Measurements from ENCODE around the gene DIS3L2.

DIS3L2 gene

DNA sequence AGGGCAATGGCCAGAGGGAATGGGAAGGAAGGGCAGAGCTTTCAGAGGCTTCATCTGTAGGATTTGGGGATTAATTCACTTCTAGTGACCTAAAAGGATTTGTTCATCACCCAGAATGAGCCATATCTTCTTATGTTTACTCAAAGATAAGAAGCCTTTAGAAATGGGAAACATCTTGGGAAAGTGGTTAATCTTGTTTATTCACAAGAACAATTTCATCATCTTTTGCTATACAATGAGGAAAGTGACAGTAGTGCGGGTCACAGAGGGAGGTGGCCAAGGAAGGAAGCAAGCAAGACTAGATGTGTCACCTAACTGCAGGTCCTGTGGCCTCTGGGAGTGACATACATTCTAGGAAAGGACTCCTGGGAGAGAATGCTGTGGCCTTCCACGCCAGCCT, 276.6 kb downstream of the DIS3L2 start:
- DNase-seq: no peak

DNA sequence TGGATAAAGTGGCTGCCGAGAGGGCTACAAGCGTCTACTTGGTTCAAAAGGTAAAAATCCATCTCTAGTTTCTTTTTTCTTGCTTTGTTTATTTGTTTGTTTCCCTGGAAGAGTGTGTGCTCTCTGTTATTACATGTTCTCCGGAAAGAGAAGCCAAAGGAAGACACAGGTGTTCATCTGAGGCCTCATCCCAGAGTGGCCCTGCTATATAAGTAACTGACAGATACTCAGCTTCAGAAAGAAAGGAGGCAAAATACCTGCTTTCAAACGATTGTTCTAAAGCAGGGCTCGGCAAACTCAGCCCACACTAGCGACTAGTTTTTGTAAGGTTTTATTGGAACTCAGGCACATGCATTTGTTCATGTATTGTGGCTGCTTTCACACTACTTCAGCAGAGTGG, 277.1 kb downstream of the DIS3L2 start:
- DNase-seq: no peak

DNA sequence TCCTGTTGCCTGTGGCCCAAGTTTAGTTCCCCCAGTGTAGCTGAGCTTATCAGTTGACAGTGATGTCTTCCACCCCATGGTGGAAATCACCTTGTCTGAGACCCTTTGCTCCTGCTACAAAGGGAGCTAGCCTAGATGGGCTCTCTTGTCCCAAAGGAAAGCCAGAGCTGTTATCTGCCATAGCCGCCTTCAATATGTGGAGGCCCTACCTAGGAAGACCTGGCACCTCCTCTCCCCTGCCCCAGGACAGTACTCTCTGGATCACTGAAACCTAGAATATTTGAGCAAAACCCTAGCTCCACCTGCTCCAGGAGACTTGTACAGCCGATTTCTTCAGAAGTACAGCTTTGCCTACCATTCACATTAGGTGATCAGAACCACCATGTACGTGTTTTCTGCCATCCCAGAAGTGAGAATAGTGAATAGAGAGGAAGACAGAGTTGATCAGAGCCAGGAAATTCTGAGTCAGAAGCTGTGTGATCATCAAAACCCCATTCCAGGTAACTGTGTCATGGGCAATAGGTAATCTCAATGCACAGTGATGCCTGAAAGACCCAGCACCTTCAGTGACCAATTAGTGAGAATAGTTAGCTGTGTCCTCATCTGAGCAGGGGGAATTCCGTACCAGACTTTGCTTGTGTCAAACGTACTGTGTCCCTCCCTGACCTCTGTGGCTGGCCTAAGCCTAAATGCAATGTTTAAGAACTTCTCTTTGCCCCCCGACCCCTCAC, 278.6 kb downstream of the DIS3L2 start:
- no peak for DNase-seq

DNA sequence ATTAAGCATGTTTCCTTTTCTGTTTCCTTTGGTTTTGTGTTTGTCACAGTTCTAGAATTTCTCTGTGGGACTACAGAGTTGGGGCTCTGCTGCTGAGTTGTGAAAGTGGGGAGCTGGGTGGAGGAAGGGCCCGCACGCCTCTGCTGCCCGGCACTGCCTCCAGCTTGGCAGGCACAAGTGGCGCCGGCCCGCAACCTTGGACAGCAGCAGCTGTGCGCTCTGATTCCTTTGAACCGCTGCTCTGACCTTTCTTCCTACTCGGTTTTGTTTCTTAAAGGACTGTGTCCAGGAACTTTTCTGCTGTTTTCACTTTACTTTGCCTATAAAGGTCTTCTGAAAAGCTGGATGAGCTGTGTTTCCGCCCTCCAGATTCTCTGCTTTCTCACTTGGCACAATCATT, 279.4 kb downstream of the DIS3L2 start:
- no peak for DNase-seq

DNA sequence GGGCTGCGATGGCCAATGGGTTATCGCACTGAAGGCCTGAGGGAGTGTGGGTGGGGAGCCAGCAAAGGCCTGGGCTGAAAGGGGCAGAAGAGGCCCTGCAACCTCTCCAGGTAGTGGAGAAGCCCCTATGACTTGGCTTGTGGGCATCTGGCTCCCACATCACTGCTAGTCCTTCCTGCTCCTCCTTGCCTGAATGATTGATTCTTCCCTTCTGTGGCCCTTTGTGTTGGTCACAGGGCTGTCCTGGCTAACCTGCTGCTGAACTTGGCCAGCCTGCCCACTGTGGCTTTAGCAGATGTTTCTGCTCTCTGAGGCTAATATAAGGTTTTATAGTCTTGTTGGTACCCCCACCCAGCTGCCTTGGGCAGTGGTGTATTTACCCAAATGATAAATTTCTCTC, 280.8 kb downstream of the DIS3L2 start:
- no peak for DNase-seq

DNA sequence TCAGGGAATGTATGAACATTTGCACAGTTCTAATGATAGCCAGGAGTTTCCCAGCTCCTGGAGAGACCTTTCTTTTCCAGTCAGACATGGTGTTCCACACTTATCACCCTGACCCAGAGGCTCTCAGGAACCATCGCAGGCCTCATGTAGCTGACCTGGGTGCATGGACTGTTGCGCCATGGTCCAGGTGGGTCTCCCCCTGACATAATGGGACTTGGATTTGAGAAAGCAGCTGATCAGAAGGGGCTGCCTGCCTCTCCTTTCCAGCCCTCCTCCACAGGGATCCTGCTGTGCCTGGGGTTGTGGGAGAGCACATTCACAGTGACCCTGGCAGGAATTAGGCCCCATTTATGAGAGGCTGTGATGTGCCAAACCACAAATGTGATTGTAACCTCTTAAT, 283.6 kb downstream of the DIS3L2 start:
- no peak for DNase-seq

DNA sequence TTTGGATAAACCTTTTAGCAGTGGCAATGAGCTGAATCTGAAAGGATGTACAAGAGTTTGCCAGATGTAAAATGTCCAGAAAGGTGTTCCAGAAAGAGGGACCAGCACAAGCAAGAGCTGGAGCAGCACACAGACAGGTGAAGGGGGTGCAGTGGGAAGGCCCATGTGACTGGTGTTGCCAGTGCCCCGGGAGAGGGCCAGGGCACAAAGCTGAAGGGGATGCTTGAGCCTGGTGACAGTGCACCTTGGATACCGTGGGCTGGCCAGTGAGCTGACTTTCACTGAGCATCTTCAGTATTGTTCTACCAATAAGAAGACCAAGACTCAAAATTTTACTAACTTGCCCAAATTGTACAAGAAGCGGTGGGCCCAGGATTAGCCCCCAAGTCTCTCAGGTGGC, 284.7 kb downstream of the DIS3L2 start:
- DNase-seq: no peak

DNA sequence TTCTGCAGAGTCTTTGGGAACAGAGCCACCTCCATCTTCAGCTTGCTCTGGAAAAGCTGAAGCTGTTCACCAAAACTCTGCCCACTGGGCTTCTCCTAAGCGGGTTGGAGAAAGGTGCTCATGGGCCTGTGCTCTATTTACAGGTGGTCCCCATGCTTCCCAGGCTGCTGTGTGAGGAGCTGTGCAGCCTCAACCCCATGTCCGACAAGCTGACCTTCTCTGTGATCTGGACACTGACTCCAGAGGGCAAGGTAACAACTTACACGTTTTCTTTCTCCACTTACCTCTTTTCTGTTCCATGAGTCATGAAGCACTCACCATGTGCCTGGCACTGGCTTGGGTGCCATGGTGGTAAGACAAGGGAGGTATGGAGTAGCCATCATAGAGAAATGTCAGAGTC, 287.6 kb downstream of the DIS3L2 start:
- DNase-seq: no peak

DNA sequence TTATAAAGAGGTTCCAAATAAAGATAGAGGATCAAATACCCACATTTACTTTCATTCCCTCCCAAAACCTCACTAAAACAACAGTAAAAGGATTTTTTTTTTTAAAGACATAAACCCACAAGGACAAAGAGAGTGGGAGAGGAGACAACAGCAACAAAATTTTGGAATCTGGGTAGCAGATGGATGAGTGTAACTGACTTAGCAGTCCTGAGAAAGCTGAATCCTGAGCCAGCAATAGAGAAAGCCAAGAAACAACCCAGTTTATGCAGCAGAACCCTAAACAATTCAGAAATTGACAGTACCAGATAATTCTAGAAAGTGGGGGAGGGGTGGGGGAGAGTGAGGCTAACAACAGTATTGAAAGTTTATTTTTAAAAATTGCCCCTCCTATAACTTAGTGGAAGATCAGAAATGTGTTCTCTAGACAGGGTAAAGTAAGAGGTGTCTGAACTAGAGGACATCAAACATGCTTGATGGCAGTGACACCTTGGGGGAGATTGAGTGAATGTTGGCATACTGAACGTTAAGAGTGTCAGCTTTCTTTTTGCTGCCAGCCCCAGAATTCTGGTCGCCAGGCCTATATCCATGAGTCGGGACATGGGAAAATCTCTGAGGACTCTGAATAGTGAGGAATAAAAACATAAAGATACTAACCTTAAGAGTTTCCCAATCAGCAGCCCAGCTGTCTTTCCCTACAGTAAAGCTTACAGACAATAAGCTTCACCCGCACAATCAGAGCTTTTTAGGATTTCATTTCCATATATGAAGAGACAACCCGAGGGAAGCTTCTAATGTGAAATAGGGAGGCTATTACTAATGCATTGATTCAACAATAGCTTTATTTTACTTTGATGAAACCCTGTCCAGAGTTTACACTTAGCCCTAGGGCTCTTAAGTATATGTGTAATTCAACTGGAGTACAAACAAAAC, 289.0 kb downstream of the DIS3L2 start:
- no peak for DNase-seq

DNA sequence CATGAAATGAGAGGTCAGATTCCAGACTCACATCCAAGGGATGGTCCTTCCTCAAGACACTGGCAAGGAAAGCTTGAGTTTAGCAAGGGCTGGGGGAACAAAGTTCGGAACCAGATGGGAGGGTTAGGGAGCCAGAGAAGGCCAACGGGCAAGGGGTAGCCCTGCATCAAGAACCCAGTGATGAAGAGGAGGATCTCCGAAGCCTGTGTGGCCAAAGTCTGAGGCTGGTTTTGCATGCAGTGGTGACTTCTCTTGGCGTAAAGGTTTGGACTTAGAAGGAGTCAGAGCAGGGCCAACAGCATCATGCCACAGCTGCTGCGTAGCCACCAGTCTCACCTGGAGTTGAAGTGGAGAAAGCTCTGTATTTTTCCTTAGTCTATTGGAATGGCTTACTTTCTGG, 293.5 kb downstream of the DIS3L2 start:
- no peak for DNase-seq

DNA sequence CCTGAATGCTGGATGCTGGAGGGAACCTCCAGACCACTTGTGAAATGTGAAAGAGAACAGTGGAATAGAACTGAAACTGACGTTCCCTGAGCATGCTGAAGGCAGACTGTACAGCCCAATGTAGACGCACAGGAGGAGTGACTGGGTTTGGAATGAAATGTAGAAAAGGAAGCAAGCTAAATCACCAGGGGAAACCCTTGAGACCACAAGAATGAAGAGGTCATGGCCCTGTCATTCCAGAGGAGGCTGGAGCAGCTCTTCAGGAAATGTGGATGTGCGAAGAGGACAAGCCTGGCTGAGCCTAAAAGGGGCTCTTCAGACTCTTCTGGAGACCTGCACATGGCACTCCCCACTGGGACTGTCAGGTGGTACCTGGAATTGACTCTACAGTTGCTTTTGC, 298.6 kb downstream of the DIS3L2 start:
- no peak for DNase-seq

DNA sequence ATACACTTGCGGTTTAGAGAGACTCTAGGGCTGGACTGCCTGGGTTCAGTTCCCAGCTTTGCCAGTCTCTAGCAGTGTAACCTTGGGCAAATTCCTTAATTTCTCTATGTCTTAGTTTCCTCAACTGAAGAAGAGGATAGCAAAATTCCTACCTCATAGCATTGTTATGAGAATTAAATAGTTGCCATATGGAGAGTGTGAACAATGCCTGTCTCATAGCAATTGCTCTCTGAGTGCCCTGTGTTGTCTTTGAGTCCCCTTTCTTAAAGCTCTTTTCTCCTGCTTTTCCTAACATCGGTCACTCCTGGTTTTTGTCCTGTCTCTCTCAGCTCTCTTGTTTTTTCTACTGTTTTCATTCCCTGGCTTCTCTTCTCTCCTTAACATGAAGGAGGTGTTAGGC, 300.3 kb downstream of the DIS3L2 start:
- DNase-seq: no peak

DNA sequence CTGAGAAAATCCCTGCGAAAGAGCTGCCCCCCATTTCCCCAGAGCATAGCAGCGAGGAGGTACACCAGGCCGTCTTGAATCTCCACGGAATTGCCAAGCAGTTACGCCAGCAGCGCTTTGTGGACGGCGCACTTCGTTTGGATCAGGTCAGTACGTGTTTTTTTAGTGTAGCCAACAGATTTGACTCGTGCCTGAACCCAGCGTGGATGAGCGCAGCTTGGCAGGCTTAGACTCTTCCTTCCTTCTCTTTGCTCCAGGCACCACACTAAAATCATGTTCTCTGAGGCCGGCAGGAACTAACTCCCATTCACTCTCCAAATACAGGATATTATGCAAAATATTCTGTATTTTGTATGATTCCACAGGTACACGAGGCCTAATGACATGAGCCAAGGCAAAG, 301.8 kb downstream of the DIS3L2 start:
- DNase-seq: no peak

DNA sequence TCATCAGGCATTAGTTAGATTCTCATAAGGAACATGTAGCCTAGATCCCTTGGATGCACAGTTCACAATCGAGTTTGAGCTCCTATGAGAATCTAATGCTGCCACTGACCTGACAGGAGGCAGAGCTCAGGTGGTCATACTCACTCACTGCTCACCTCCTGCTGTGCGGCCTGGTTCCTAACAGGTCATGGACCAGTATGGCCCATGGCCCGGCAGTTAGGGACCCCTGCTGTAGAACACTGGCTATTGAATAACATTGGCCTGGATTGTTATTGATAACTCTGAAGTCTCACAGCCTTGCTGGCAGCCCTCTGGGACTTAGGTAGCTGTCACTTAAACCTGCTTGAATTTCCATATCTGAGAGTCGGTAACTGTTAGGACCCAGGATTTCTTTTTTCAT, 302.6 kb downstream of the DIS3L2 start:
- no peak for DNase-seq

DNA sequence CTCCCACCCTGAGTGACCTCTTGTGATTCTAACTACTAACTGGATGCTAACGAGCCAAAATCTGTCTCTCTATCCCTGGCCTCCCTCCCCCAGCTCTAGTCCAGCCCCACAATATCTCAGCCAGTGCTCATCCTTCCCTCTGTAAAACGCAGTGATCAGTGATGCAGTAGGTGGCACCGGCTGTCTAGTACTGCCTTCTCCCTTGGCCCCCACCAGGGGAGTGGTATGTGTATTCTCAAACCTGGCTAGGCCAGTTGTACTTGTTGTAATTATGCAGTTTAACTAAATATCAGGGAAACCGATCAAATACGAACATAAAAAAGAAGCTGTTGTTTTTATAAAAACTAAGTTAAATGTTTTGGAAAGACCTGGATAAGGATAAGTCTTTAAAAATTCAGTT, 303.8 kb downstream of the DIS3L2 start:
- no peak for DNase-seq

DNA sequence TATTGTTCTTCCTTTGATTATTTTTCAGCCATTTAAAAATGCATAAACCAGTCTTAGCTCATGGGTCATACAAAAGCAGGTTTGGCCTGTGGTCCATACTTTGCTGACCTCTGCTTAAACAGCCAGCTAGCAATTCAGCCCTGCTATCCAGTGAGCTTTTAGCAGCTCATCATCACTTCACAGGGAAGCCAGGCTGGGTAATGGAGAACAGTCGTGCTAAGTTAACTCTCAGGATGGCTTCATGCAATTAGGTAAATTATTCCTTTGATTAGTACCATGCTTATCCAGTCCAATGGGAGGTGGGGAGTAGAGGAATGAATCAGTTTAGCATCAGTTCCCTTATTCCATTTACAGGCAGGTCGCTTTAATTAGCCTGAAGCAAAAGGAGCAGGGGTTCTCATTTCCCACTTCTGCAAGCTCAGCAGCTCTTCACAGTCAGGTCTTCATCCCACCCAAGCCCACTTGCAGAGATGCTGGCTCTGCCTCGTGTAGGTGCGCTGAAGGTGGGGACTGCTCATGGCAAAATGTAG, 307.2 kb downstream of the DIS3L2 start:
- no peak for DNase-seq

DNA sequence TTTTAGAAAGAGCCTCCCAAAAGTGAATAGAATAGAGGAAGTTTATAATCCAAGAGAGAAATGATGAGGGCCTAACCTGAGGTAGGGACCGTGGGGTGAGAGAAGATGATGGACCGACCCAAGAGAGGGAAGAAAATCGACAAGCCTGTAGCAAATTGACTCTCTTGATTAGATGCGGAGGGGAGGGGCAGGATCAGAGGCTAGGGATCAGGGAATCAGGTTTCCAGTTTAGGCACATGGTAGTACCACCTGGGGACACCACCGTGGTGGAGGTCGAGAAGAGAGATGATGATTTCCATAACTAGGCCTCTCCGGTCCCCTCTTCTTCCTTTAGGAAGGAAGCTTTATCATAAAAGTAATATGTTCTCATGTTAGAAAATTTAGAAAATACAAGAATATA, 308.4 kb downstream of the DIS3L2 start:
- DNase-seq: no peak

DNA sequence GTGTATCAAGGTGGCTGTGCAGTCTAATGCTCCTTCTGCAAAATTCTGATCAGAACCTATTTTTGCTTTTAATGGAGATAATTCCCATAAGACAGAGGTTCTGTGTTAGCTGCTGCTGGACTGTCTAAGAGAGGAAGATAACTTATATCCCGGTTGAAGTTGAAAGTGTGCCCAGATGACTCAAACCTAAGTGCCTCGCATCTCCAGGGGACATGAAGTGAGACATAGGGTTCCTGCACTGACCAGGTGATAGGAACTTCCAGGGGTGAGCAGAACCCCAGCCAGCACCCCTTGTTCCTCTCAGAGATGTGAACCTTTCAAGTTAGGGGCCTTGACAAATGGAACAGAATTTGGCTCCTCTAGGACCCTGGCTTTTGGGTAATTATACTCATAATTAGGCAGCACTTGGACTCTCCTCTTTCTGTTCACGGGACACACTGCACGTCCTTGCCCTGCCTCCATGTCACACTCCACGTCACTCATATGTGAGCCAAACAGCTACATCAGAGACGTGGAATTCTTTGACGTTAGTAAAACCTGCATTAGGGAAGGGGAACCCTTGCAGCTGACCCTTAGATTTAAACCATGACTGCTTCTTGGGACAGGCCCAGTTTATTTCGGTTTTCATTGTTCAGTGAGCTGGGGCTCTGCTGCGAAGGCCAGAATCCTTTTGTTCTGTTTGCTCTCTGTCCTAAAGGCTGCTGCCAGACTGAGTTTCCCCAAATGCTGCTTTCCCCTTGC, 312.6 kb downstream of the DIS3L2 start:
- no peak for DNase-seq

DNA sequence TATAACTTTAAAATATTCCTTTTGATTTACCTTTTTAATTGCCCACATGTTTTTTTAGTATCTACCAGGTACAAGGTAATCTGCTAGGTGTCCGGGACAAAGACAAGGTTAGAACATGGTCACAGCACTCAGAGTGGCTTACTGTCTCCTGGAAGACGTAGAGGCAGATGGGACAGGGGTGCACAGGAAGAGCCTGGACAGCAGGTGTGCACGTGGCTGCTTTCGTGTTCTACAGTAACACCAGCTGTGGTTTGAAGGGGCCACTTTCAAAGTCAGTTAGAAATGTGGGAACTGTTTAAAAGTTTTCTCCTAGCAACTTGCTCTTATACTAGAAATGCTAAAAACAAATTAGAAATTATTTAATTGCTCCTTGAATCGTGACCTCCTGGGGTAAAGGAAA, 314.2 kb downstream of the DIS3L2 start:
- no peak for DNase-seq

DNA sequence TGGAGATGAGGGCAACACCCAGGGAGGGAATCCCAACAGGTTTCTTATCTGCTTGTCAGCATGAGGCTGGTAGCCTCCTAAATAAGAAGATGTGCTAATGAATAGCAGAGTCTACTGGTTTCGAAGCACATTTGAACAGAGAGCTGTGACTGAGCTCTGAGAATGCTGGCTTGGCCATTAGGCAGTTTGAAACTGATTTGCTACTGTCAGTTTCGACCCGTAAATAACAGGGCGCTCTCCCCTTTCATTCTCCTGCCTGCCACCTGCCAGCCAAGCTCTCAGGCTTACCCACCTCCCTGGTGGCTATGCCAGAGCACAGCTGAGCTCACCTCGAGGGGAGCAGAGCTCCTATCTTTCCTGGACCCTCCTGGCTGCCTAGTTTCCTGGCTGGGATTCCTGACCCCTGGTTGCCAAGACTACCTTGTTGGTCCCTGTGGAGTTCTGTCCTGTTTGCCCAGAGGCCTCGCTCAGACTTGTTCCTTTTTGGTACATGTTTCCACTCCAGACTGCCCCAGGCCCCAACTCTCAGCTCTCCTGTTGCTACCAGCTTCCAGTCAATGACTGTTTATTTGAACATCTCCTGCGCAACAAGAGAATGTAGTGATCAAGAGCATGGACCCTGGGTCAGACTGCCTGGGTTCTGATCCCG, 314.7 kb downstream of the DIS3L2 start:
- DNase-seq: no peak

DNA sequence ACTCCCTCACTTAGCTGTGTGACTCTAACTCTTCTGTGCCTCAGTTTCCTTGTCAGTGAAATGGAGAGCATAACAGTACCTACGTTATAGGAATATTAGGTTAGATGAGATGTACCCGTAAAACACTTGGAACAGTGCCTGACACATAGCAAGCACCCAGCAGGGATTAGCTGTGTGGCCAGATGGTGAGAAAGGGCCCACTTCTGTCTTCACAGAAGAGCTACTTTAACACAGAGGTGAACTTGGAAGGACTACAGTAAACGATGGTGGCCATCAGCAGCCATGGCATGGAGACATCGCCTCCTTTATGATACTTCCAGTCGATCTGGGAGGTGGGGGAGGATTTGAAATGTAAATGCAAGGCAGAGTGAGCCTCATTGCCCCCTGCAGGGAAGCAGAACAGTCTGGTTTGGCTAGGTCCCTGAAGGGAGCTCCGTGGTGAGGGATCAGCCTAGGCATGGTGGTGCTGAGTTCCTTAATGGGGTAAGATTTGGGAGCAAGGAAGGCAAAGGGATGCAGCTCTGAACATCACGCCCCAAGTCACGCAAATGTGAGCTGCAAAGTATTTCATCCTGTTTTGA, 315.3 kb downstream of the DIS3L2 start:
- no peak for DNase-seq

DNA sequence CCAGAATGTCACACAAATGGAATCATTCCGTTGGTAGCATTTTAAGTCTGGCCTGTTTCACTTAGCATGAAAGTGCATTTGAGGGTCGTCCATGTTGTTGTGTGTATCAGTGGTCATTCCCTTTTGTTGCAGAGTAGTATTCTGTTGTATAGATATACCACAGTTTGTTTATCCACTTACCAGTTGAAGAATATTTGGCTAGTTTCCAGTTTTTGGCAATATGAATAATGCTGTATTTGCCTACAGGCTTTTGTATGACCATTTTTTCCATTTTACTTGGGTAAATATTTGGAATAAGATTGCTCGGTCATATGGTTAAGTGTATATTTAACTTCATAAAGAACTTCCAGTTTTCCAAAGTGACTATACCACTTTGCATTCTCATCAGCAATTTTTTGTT, 317.0 kb downstream of the DIS3L2 start:
- no peak for DNase-seq

DNA sequence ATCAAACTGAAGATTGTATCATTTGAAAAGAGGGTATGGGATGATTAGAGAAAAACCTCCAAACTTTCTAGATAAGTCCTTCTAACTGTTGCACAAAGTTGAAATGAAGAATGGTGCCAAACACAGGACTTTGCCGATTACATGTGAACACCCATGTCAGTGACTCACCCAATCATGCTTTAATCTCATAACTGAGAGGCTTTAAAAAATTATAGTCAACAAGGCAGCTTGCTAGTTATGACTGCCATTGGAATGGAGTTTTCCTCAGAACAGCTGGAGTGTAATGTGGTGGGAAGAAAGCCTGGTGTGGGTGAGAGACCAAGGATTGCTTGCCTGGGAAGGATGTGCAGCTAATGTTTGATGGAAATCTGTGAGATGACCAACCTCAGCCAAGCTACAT, 318.8 kb downstream of the DIS3L2 start:
- DNase-seq: no peak

Data from NCI-H774 (cell line).